Epithelial cell of esophagus (primary cell): ENCODE results near the gene KCNC4.

Experiments
- DNase-seq: peaks from one replicate; pipeline ENCODE4 v3.0.0; 2010; ENCODE audit warnings: low read depth
- H3K4me3 ChIP-seq: 2 replicates; pipeline ENCODE4 v1.5.1; 2011; ENCODE audit warnings: mild to moderate bottlenecking, low read length, control low read depth
- TF ChIP-seq, protein P1 (sequence below): IDR thresholded peaks from 2 replicates; pipeline ENCODE4 v1.5.1; 2011; ENCODE audit warnings: low read depth, mild to moderate bottlenecking, low read length, control low read depth, inconsistent platforms; ENCODE audit not compliant: insufficient read depth; ENCODE audit errors: missing control alignments

KCNC4 gene

DNA sequence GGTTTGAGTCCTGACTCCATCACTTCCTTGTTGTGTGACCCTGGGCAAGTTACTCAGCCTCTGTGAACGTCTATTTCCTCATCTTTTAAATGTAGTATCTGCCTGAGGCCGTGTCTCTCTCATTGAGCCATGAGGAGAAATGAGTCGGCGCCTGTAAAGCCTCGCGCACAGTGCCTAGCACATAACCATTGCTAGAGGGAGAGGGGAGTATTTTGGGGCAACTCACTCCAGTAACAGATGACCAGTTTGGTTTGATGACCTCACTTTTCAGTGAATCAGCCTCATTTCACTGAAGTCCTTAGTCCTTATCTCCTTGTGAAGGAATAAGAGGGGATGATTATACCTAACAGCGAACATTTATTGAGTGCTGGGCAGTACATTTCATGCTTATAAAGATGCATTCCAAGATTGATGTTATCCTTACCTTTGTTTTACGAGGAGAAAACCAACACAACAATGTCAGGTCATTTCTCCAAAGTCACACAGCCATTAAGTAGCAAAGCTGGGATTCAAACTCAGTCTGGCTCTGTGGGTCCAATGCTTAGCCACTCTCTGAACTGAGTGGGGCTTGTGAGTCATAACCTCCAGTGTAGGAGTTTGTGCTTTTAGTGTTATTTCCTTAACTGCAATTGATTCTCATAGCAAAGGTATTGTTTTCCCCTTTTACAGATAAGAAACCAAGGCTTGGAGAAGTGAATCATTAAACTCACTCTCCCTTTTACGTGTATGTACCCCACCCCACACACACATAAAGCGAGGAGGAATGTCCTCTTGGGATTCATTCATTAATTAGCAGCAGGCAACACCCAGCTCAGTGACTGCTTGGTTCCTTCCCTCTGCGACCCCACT, 25.9 kb downstream of the KCNC4 start:
- DNase-seq, result peak; percentile 98
- H3K4me3 ChIP-seq, result no peak overlapping the region
- TF ChIP-seq, protein P1, sequence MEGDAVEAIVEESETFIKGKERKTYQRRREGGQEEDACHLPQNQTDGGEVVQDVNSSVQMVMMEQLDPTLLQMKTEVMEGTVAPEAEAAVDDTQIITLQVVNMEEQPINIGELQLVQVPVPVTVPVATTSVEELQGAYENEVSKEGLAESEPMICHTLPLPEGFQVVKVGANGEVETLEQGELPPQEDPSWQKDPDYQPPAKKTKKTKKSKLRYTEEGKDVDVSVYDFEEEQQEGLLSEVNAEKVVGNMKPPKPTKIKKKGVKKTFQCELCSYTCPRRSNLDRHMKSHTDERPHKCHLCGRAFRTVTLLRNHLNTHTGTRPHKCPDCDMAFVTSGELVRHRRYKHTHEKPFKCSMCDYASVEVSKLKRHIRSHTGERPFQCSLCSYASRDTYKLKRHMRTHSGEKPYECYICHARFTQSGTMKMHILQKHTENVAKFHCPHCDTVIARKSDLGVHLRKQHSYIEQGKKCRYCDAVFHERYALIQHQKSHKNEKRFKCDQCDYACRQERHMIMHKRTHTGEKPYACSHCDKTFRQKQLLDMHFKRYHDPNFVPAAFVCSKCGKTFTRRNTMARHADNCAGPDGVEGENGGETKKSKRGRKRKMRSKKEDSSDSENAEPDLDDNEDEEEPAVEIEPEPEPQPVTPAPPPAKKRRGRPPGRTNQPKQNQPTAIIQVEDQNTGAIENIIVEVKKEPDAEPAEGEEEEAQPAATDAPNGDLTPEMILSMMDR, result no peak

DNA sequence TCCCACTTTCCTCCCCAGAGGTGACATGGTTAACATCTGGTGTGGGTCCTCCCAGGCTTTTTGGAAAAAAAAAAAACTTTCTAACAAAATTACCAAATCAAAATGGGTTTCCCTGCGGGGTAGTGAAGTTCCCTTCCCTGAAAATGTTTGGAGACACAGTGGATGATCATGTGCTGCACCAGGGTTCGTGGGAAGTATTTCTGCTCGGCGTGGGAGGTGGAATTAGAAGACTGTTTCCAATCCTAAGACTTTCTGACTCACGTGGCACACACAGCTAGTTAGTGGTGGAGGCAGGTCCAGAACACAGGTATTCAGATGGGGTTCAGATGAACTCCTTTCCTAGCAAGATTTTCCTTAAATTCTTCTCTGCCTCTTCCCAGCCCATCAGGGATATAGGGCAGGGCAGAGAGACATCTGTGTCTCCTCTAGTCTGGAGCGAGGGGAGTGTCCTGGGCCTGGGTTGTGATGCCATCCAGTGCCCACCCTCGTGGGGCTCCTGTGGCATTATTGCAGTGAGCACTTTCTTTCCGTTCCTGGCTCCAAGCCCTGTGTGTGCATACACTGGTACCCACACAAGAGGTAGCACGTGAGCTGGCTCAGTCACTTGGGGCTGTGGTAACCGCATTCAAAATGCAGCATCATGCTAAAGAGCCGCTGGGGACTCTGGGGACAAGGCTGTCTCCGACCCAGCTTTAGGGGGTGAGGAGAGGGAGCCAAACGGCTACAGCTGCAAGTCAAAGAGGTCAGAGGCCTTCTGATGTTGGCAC, 27.5 kb downstream of the KCNC4 start:
- TF ChIP-seq, protein P1, result no peak
- H3K4me3 ChIP-seq, result no peak overlapping the region
- no peak for DNase-seq

- no peak for DNase-seq
- no peak overlapping the region for H3K4me3 ChIP-seq
- TF ChIP-seq, protein P1, result no peak
Measured at GRCh38 chr1:110239441-110240430, 29.6 kb downstream of the KCNC4 start.

GRCh38 chr1:110240476-110241210, 30.5 kb downstream of the KCNC4 start:
- no peak for DNase-seq
- H3K4me3 ChIP-seq, result no peak overlapping the region
- TF ChIP-seq, protein P1, result no peak

GRCh38 chr1:110241516-110241915, 31.4 kb downstream of the KCNC4 start:
- no peak for DNase-seq
- TF ChIP-seq, protein P1, result no peak

DNA sequence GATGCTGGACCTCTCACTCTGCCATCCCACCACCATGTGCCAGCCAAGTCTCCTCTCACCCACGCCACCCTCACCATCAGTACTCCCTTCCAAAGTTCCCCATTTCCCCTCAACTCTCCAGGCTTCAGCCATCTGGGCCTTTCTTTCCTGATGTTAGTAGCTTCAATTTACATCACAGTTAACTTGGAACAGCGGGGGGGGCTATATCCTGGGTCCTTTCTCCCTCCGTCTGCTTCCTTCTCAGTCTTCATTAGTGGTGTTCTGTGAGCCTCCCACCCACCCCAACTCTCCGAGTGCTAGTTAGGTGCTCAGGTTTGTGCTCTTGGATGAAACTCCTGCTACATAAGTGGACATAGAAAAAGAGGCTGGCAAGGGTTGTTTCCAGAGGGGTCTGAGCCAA, 31.9 kb downstream of the KCNC4 start:
- no peak overlapping the region for H3K4me3 ChIP-seq
- TF ChIP-seq, protein P1, result no peak
- no peak for DNase-seq

More at GRCh38 chr1:110241516-110241915, 31.4 kb downstream of the KCNC4 start:
- H3K4me3 ChIP-seq, result no peak overlapping the region
